Activated CD8-positive, alpha-beta memory T cell treated with anti-CD3 and anti-CD28 coated beads for 24 hours (primary cell): ENCODE results near the gene CHST14.
A peak's percentile ranks its signal among the peaks of the same experiment; 100 is the strongest.

Experiments used
- DNase-seq: peaks from one replicate; pipeline ENCODE4 v3.0.0-alpha.2; 2020

The CHST14 gene

DNA sequence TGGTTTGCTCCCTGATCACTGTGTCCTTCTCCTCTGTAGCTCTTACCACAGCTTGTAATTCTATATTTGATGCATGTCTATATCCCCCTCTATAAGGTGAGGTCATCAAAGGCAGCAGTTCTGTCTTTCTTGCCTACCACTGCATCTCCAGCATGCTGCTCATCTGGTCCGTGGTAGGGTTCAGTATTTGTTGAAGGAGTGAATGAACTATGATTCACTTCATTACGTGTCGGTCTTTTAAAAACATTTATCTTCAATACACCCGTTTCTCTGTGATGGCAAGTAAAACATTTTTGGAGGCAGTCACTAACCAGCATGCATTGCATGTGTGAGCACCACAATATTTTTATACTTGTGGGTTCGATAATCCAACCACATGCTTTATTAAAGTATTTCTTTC lies 27.6 kb downstream of the CHST14 start:
- no peak for DNase-seq

GRCh38 chr15:40498891-40499290 lies 28.1 kb downstream of the CHST14 start:
- no peak for DNase-seq

- DNase-seq, result no peak
Observed at GRCh38 chr15:40499931-40500330, 29.1 kb downstream of the CHST14 start.

DNA sequence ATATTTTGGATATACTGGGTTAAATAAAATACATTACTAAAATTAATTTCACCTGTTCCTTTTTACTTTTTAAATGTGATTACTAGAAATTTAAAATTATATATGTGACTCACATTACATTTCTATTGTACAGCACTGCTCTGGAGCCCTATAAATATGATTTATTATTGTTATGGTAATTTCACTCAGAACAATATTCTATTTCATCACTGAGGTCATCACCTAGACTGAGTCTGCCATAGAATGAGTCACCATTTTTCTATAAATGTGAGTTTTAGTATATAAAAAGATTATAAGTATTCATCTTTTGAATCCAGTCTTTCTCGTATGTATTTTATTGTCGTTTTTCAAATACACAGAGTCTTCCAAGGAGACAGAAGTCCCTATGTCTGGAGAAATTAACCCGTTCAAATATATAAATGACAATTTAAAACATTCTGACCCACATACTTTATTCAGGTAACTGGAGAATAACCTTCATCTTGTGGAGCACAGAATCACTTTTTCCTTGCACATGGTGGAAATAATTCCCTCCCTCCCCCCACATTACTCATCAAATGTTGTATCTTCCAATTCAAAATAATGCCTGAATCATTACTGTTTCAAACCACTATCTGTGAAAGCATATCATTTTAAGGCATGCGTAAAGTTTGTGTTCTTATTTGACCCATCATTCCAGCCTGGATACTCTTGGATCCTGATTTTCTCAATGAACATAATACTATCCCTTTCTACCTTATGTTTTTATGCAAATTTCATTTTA lies 30.0 kb downstream of the CHST14 start:
- no peak for DNase-seq

DNA sequence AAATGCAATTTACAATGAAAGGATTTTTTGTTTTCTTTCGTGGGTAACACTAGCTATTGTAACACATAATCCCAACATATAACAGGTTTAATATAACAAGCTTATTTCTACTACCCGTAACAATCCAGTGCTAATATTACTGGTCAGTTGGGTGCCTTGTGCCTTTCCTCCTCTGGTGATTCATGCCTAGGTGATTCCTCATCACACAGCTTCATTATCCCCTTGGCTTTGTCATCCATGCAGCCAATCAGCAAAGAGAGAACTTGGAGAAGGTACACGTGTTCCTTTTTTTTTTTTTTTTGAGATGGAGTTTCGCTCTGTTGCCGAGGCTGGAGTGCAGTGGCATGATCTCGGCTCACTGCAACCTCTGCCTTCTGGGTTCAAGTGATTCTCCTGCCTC lies 30.7 kb downstream of the CHST14 start:
- no peak for DNase-seq

GRCh38 chr15:40506964-40507571 lies 36.3 kb downstream of the CHST14 start:
- DNase-seq, result peak; percentile 83

GRCh38 chr15:40508216-40508615 lies 37.4 kb downstream of the CHST14 start:
- no peak for DNase-seq

- DNase-seq, result no peak
Observed at GRCh38 chr15:40510201-40510600, 39.4 kb downstream of the CHST14 start.

- no peak for DNase-seq
Observed at GRCh38 chr15:40511093-40511471, 40.3 kb downstream of the CHST14 start.

GRCh38 chr15:40511472-40512133 lies 40.8 kb downstream of the CHST14 start:
- DNase-seq, result peak; percentile 66

DNA sequence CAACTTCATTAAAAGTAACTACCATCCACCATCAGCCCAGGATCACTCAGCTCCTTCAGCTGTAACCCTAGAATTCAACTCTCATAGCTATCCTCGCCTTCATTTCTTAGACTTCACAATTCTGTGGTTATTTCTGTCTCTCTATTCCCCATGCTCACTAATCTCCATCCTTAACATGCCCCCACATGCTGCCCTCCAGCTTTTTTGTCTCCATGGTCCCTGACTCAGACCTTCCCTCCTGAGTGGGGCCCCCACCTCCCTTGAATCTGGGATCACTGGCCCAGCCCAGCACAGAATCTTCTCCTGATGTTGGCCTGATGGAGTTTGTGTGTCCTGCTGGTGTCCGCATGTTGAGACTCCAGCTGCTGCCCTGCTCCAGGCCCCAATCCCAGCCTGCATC lies 41.7 kb downstream of the CHST14 start:
- no peak for DNase-seq

GRCh38 chr15:40513609-40514008 lies 42.8 kb downstream of the CHST14 start:
- DNase-seq, result no peak

DNA sequence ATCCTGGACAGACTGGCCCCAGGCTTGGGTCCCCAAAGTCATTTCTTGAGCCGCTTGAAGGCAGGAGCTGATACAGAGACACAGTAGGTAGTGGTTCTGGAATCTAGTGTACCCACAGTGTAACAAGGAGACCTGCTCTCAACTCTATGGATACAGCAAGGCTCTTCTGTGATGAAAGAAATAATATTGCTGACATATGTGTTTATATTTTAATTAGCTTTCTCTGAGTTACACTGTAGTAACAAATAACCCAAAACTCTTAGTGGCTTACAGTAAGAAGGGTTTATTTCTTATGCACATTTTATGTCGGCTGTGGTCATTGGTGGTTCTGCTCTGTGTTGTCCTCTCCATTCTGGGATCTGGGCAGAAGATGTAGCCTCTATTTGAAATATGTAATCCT lies 45.5 kb downstream of the CHST14 start:
- no peak for DNase-seq
